Midbrain (tissue), 1 donor: ENCODE results near the gene LRRC1.
"Not testable (repeated sequence)": the region's sequence is repeated elsewhere in the genome, so short reads cannot be mapped to it uniquely, and the experiment has no call there.

ENCODE experiments used
- DNase-seq: peaks from one replicate; lab custom pipeline; 2025; lab: John Stamatoyannopoulos, UW

The LRRC1 gene

DNA sequence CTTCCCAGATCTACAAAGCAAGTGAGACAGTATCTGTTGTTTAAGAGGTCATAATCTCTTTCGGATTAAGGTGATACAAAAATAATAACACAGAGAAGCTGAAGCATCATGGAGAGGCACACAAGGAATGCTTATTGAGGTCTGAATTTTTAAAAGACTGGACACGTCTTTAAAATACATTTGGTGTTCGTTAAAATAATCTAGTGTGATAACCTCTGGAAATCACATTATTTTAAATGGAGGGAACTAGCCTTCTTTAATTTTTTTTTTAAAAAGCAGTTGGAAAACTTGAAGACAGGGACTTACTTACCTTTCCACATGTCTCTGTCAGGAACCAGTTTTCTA, 1.9 kb upstream of the LRRC1 start:
- no peak for DNase-seq

DNA sequence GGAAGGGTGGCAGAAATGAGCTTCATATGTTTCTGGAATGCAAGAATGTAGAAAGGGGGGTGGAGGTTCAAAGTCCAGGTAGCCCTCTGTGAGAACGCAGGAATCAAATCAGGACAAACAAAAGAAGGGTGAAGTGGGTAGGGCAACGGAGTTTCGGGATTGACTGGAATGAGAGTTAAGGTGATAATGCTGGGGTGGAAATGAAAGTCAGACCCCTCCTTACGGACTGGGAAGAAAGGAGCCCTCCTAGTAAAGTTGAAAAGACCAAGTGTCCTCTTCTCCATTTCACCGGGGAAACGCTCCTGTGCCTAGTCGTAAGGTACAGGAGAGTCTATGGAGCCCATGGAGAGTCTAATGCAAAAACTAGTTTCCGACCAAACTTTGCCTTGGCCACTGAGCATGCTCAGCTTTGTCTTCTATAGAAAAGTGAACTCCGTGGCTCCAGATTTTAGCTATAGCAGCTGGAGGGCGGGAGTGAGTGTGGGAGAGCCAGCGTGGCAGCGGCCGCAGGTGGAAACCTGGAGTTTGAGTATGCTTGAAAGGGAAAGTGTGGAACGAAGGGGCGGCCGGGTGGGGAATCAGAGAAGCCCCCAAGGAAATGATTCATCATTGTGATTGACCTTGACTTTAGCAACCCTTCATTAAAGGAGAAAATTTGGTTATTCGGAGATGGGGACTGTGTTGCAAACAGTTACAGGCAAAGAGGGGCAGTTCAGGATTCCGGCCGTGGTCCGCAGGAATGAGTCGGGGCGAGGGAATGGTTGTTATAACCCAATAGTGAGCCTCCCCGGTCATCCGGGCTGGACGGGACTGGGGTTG, 1.3 kb upstream of the LRRC1 start:
- DNase-seq, result peak; percentile 30

DNA sequence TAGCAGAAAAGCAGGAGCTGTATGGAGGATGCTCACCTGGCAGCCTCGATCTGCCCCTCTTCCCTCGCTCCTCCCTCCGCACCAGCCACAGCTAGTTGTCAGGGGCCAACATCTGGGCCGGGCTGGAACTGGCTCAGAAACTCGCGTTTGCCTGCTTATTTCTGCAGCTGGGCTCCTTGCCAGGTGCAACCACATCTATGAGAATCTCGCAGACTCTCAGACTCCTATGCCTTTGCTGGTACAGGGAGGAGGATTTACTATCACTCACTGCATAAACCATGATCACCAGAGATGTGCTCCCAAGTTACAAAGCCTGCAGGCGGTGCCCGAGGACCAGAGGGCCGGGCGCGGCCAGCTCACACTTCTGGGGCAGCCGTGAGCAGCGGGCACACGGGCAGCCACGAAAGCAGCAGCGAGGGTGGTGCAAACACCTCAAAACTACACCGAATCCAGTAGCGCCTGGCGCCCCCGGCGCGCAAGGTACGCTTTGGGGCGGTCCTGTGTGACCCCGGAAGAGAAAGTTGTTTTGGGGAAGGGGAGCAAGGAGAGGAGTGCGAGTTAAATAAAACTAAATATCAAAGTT, 577 bp upstream of the LRRC1 start:
- peak; percentile 93 for DNase-seq

GRCh38 chr6:53795340-53795701, 516 bp downstream of the LRRC1 start:
- DNase-seq, result peak; percentile 46

- peak; percentile 49 for DNase-seq
Observed at GRCh38 chr6:53795702-53796450, 1.1 kb downstream of the LRRC1 start.

GRCh38 chr6:53796451-53796780, 1.6 kb downstream of the LRRC1 start:
- peak; percentile 49 for DNase-seq

DNA sequence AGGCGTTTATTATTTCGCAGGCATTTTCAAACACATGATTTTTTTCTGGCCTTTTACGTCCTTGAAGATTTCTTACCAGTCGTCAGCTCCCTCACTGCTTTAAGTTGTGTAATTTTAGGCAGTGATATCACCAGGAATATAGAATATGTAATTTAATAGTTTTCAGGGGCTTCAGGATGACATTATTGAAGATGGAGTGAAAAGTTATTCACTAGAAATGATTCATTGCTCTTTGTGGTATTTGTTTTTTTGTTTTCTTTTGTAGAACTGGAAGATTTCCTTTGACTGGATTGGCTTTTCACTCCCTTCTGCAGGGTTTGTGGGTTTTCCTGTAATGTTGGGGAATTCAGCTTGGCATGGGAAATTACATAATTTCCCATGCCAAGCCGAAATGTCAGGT, 2.0 kb downstream of the LRRC1 start:
- DNase-seq, result no peak

DNA sequence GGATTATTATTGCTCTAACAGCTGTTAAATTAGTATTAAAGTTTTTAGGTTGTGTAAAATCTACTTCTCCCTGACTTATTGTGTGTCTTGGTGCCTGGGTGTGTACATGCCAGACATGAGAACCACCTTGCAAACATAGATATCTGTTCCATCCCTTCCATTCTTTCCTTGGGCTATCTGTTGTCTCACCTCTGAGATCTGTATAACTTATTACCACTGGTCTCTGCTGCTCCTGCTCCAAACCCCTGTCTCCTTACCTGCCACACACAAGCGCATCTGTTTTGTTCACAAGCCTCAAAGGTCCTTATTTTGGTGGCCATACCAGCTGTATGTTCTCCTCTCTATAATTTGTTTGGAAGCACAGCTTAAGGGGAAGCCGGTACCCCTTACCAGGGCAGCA, 2.5 kb downstream of the LRRC1 start:
- no peak for DNase-seq

DNA sequence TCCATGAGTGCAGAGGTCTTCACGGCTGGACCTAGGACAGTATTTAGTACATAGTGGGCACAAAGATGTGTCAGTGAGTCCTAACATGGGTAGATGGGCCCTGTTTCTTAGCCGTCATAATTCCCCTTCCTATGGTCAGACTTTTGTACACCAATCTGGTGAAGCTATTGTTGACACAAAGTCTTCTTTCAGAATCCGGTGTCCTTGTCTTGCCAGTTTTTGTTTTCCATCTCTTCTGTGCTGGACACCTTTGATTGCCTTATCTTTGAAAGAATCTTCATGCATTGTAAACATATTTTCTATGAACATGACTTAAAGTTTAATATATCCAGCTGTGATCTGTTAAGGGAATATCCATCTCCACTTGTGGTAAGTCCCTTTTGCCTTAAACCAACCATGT, 4.5 kb downstream of the LRRC1 start:
- DNase-seq, result no peak

- DNase-seq, result no peak
Observed at GRCh38 chr6:53801022-53801421, 6.2 kb downstream of the LRRC1 start.

GRCh38 chr6:53802582-53802981, 7.8 kb downstream of the LRRC1 start:
- DNase-seq, result no peak

GRCh38 chr6:53803081-53803860, 8.5 kb downstream of the LRRC1 start:
- DNase-seq, result no peak

DNA sequence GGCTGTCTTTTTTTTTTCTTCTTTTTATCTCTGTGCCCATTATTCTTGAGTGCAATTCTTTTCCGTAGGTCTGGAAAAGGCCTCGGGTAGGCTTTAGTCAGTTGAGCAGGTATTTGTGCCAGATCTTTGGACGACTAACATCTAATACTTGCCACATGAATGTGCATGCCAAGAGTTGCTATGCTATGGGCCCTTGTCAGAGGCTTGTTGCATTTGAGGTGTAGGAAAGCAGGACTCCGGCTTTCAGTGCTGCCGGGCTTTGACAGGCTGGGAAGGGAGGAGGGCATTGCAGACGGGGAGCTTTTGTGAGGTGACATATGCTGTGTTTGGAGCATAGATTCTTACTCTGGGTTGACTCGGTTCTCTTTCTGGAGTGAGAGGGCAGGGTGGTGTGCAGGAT, 10.2 kb downstream of the LRRC1 start:
- no peak for DNase-seq

- DNase-seq, result no peak
Observed at GRCh38 chr6:53805725-53806124, 10.9 kb downstream of the LRRC1 start.

- DNase-seq, result not testable (repeated sequence)
Observed at GRCh38 chr6:53807606-53808005, 12.8 kb downstream of the LRRC1 start.

DNA sequence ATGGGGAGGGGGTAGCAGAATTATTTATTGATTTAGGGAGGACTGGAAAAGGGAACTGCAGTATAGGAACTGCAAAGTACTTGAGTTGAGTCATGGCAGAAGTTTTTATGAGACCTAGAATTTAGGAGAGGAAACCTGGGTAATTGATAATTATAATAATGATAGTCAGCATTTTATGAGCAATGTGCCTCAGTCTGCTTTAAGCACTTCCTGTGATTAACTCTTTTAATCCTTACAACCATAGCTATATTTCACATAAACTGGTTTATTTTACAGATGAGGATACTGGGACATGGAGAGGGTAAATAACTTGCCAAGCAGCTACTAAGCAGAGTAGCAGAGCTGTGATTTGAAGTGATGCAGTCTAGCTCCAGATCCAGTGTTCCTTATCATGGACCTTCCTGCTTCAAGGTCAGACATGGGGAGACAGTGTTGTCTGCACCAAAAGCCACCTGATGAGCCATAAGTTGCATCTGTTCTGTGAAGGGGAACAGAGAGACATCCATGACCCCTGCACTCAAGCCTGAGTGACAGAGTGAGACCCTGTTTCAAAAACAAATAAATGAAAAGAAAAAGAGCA, 13.6 kb downstream of the LRRC1 start:
- DNase-seq, result no peak

GRCh38 chr6:53809691-53810090, 14.9 kb downstream of the LRRC1 start:
- DNase-seq, result no peak

DNA sequence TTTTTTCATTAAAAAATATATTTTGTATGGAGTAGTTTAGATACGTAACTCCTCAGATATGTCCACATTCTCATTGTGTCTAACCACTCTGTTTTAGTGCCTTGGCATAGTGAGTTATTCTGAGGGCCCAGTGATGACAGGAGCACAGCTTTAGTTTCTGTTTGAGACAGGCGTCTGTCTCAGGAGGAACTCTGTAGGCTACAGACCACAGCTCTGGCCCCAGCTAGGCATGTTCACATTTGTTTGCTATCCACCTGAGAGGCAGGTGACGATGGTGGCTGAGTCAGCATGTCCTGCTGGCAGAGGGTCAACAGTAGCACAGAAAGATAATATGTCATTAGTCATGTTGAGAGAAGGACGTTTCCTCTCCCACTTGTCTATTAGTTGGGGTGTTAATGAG, 16.3 kb downstream of the LRRC1 start:
- no peak for DNase-seq

GRCh38 chr6:53811746-53812145, 16.9 kb downstream of the LRRC1 start:
- no peak for DNase-seq

DNA sequence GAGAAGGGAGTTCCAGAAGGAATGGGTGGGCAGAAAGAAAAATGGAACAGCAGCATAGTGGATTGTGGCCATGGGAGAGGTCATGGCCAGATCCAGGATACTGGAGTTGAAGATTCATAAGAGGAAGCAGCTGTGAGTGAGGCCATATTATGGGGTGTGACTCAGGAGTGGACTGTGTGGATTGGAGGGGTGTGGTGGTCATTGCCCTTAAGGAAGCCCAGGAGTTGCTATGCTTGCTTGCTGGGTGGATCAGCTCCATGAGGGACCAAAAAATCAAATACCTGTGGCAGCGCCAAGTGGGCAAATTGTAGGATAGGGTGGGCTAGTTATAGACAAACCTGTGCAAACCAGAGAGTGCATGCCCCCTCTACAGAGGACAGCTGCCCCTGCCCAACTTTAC, 18.3 kb downstream of the LRRC1 start:
- DNase-seq, result no peak

GRCh38 chr6:53813801-53814200, 19.0 kb downstream of the LRRC1 start:
- DNase-seq, result no peak

DNA sequence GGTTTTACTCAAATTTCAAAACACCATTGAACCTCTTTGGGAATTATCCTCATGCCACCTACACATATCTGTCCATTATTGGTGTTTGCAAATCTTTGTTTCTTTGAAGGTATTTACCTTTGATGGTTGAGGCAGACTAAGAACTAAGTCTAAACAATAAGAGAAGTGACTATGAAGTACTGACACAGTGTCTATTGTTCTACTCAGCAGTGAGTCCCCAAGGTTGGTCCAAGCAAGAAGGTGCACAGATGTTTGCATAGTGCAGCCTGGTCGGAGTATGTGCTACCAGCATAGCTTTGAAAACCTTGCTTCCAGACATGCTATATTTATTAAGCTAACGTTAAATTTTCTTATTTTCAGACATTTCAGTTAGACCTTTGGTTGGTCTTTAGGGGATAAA, 19.5 kb downstream of the LRRC1 start:
- DNase-seq, result no peak
